Smooth muscle cell (in vitro differentiated cells): Measurements from ENCODE around the gene OMP. TPM values are rescaled to one million over a fixed set of nuclear protein-coding genes. Genes with fewer than 3 reads are reported as not detected.

Experiments used
- DNase-seq: peaks from one replicate; lab custom pipeline; 2025; ENCODE audit not compliant: unreplicated experiment; lab: John Stamatoyannopoulos, UW
- H2AFZ ChIP-seq: fragments of 200-600 bp; sonication (generic); 2 replicates; pipeline ENCODE4 v1.6.0; 2016; ENCODE audit warnings: antibody characterized with exemption, low read depth, mild to moderate bottlenecking
- H3F3A ChIP-seq: fragments of 200-600 bp; sonication (generic); 2 replicates; pipeline ENCODE4 v1.6.0; 2017; ENCODE audit warnings: antibody characterized with exemption, low read depth
- H3K27ac ChIP-seq: fragments of 200-600 bp; sonication (generic); 2 replicates; pipeline ENCODE4 v1.5.1; 2016; ENCODE audit warnings: low read depth, mild to moderate bottlenecking
- H3K27me3 ChIP-seq: fragments of 200-600 bp; sonication (generic); 2 replicates; pipeline ENCODE4 v1.6.1; 2016; ENCODE audit warnings: low read depth, mild to moderate bottlenecking
- H3K36me3 ChIP-seq: fragments of 200-600 bp; sonication (generic); 2 replicates; pipeline ENCODE4 v1.5.1; 2016; ENCODE audit warnings: low read depth
- H3K4me1 ChIP-seq: fragments of 200-600 bp; sonication (generic); 2 replicates; pipeline ENCODE4 v1.5.1; 2016; ENCODE audit warnings: low read depth
- H3K4me2 ChIP-seq: fragments of 200-600 bp; sonication (generic); 2 replicates; pipeline ENCODE4 v1.6.0; 2016; ENCODE audit warnings: mild to moderate bottlenecking
- H3K4me3 ChIP-seq: fragments of 200-600 bp; sonication (generic); 2 replicates; pipeline ENCODE4 v1.5.1; 2016; ENCODE audit warnings: mild to moderate bottlenecking
- H3K79me2 ChIP-seq: fragments of 200-600 bp; sonication (generic); 2 replicates; pipeline ENCODE4 v1.6.0; 2016; ENCODE audit warnings: low read depth, mild to moderate bottlenecking
- H3K9ac ChIP-seq: fragments of 200-600 bp; sonication (generic); 2 replicates; pipeline ENCODE4 v1.6.0; 2016; ENCODE audit warnings: low read depth
- H3K9me3 ChIP-seq: fragments of 200-600 bp; sonication (generic); replicated peaks from 2 replicates; pipeline ENCODE4 v1.5.1; 2016; ENCODE audit warnings: low read depth
- H4K20me1 ChIP-seq: fragments of 200-600 bp; sonication (generic); 2 replicates; pipeline ENCODE4 v1.6.0; 2016; ENCODE audit warnings: low read depth
- WGBS: methylation state at CpG from one replicate; pipeline ENCODE4 v1.1.7; 2016; ENCODE audit warnings: low lambda C conversion rate; 5-methylcytosine and 5-hydroxymethylcytosine counted together
- polyA plus RNA-seq: library from polyadenylated mRNA; unstranded; fragments of >200 nt; fragmentation: Nextera tagmentation; extraction: Ambion mirVana; gene quantifications from 2 replicates; pipeline ENCODE4 v1.2.1, GENCODE V29; 2016
- total RNA-seq: library from RNA; depleted of rRNA; stranded (reverse); fragments of >200 nt; gene quantifications from 2 replicates; pipeline ENCODE4 v1.2.3, GENCODE V29; 2014
- TF ChIP-seq, protein P1 (sequence below): fragments of 200-600 bp; sonication (generic); IDR thresholded peaks from 2 replicates; pipeline ENCODE4 v1.5.1; 2017; ENCODE audit warnings: borderline replicate concordance, mild to moderate bottlenecking, antibody characterized with exemption; ENCODE audit not compliant: insufficient read depth, poor library complexity, severe bottlenecking

Gene OMP
- total and polyA plus RNA-seq, 2 experiments from 2014 or later: not detected

DNA sequence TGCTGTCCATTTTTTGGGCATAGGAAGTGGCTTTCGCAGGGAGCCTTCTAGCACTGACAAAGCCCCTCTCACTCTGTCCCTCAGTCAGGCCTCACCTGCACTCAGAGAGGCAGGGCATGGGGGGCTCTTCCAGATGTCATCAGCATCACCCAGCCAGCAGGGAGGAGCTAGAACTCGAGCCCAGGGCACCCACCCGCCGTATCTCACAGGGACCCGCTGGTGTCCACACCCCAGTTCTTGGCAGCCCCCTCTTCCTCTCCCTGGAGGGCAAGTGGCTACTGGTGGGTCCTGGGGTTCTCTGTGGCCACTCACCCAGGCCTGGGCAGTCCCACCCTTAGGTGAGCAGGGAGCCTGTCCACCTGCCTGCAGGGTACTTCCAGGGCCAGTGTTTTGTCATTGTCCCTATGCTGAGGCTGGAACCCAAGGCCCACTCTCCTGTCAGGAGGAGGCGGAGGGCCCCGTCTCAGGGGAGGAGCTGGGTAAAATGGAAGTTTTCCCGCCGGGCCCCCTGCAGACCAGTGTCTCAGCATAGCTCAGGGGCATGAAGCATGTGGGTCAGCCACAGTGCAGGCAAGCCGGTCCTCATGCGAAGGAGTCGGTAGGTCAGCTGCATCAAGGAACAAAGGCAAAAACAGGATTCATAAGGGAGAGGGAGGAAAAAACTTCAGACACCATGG lies 47.2 kb downstream of the OMP start:
- no peaks in the 10 kb centered on the region for H3K79me2 ChIP-seq
- H2AFZ ChIP-seq: no peak overlapping the region
- H3K27ac ChIP-seq: no peak overlapping the region
- WGBS: 83% methylated on average over 12 of the region's 12 CpGs
- peaks cover 15% of the 10 kb centered on the region for H3K4me1 ChIP-seq
- no peak overlapping the region for H3K4me3 ChIP-seq
- H3F3A ChIP-seq: no peaks in the 10 kb centered on the region
- no peak overlapping the region for H3K4me2 ChIP-seq
- no peaks in the 10 kb centered on the region for H3K27me3 ChIP-seq
- H3K9ac ChIP-seq: no peak overlapping the region
- H3K9me3 ChIP-seq: no peaks in the 10 kb centered on the region
- no peaks in the 10 kb centered on the region for H3K36me3 ChIP-seq
- DNase-seq: no peak
- H4K20me1 ChIP-seq: no peaks in the 10 kb centered on the region
- TF ChIP-seq, protein P1, sequence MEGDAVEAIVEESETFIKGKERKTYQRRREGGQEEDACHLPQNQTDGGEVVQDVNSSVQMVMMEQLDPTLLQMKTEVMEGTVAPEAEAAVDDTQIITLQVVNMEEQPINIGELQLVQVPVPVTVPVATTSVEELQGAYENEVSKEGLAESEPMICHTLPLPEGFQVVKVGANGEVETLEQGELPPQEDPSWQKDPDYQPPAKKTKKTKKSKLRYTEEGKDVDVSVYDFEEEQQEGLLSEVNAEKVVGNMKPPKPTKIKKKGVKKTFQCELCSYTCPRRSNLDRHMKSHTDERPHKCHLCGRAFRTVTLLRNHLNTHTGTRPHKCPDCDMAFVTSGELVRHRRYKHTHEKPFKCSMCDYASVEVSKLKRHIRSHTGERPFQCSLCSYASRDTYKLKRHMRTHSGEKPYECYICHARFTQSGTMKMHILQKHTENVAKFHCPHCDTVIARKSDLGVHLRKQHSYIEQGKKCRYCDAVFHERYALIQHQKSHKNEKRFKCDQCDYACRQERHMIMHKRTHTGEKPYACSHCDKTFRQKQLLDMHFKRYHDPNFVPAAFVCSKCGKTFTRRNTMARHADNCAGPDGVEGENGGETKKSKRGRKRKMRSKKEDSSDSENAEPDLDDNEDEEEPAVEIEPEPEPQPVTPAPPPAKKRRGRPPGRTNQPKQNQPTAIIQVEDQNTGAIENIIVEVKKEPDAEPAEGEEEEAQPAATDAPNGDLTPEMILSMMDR: no peak

DNA sequence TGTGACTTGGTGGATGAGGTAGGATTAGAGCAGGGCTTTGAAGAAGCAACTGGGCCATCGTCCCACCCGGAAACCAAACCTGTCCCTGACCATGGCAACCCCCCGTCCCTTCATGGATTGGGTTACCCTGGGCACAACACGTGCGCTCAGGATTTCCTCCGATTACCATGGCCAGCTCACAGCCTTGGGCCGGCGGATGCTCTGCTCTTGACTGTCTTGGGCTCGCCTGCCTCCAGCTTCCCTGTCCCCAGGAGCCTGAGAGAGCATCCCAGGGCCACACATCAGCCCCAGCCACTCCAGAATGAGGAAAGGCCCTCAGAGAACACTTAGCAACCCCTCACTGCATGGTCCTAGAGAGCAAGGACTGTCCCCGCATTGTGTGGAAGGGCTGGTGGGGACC lies 48.2 kb downstream of the OMP start:
- Histone ChIP-seq H3K4me2 (no peak overlapping the region), H3K9ac (no peak overlapping the region), H4K20me1 (no peaks in the 10 kb centered on the region), H2AFZ (no peak overlapping the region), H3K27me3 (no peaks in the 10 kb centered on the region), H3K79me2 (no peaks in the 10 kb centered on the region), H3F3A (no peaks in the 10 kb centered on the region), H3K27ac (no peak overlapping the region), H3K4me1 (peaks cover 15% of the 10 kb centered on the region), H3K36me3 (no peaks in the 10 kb centered on the region), H3K9me3 (no peaks in the 10 kb centered on the region), H3K4me3 (no peak overlapping the region)
- TF ChIP-seq, protein P1: no peak
- no peak for DNase-seq
- WGBS: 95% methylated on average over 10 of the region's 10 CpGs

DNA sequence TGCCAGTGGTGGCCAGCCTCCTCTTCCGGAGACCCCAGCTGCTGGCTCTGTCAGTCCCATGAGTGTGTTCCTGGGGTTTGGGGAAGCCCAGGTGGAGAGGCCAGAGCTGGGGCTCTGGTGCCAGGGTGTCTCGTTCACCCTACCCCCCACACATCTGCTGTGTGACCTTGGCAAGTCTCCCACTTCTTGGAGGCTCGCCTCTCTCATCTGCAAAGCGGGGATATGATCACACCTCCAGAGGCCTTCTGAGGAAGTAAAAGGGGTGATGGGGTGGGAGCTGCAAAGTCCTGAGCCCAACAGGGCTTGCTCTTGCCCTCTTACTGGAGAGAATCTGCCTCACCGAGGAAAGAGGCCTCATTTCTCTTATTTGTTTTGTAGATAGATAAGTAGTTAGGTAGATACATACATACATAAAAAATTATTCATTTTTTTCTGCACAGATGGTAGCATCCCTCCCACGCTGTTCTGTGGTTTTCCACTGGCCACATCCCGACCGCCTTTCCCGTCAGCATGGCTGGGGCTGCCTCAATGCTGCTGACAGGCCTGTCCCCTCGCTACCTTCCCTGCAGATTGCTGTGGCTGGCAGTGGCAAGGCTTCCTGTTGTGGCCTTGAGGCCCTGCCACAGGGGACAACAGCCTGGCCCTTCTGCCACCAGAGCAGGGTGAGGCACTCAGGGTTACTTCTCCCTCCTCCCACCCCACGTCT lies 49.3 kb downstream of the OMP start:
- H3K9me3 ChIP-seq: no peaks in the 10 kb centered on the region
- H3K79me2 ChIP-seq: no peaks in the 10 kb centered on the region
- H2AFZ ChIP-seq: no peak overlapping the region
- WGBS: 79% methylated on average over 10 of the region's 11 CpGs
- DNase-seq: no peak
- H4K20me1 ChIP-seq: no peaks in the 10 kb centered on the region
- TF ChIP-seq, protein P1: no peak
- H3K9ac ChIP-seq: no peak overlapping the region
- peaks cover 15% of the 10 kb centered on the region for H3K4me1 ChIP-seq
- no peak overlapping the region for H3K4me2 ChIP-seq
- H3F3A ChIP-seq: no peaks in the 10 kb centered on the region
- H3K27ac ChIP-seq: no peak overlapping the region
- H3K27me3 ChIP-seq: no peaks in the 10 kb centered on the region
- no peak overlapping the region for H3K4me3 ChIP-seq
- no peaks in the 10 kb centered on the region for H3K36me3 ChIP-seq
